H1 (cell line): Measurements from ENCODE around the gene CTSH. TPM values are rescaled to one million over a fixed set of nuclear protein-coding genes. Genes with fewer than 3 reads are reported as not detected.

Source experiments
- BACH1 ChIP-seq: IDR thresholded peaks from 2 replicates; pipeline ENCODE4 v1.6.1; 2012; ENCODE audit warnings: low read length, improper control_type of control experiment
- HDAC6 ChIP-seq: IDR thresholded peaks from one replicate; pipeline ENCODE4 v1.7.1; 2012; ENCODE audit warnings: low read depth, mild to moderate bottlenecking, inconsistent platforms, low read length, moderate library complexity
- POLR2AphosphoS5 ChIP-seq: IDR thresholded peaks from 2 replicates; pipeline ENCODE4 v1.6.1; 2011; ENCODE audit warnings: low read depth, low read length
- RXRA ChIP-seq: IDR thresholded peaks from 2 replicates; pipeline ENCODE4 v1.6.1; 2011; ENCODE audit warnings: low read depth, mild to moderate bottlenecking, low read length, moderate library complexity; ENCODE audit not compliant: insufficient read depth
- TEAD4 ChIP-seq: IDR thresholded peaks from 2 replicates; pipeline ENCODE4 v1.6.1; 2012; ENCODE audit warnings: low read depth, low read length, inconsistent platforms, mixed read lengths
- polyA plus RNA-seq, 7 experiments: library from polyadenylated mRNA; depleted of rRNA in 3 of 7; stranded (reverse) in 5 of 7; unstranded in 2 of 7; fragments of >200 nt in 5 of 7; fragments of 200-250 nt in 2 of 7; gene quantifications; 1 replicate in 5 of 7; 2 replicates in 1 of 7; 4 replicates in 1 of 7; pipeline versions ENCODE4 v1.2.1 to v1.2.3, GENCODE V29; 2011 to 2013; ENCODE audit warnings: missing spikeins in 2 of 7, mixed read lengths in 2 of 7
- total RNA-seq: library from RNA; stranded (reverse); fragmentation: NEBNext Ultra II Directional; extraction: Animal tissue kit (Norgen Biotek cat#: 25700); gene quantifications from 2 replicates; pipeline ENCODE4 v1.2.1, GENCODE V29; 2021
- TF ChIP-seq, protein P1 (sequence below), 3 experiments: IDR thresholded peaks; 1 replicate in 2 of 3; 2 replicates in 1 of 3; pipeline versions ENCODE4 v1.5.1 to v1.6.1; 2011; ENCODE audit warnings: low read length in 3 of 3, mild to moderate bottlenecking in 3 of 3, inconsistent platforms in 2 of 3, low read depth in 1 of 3, moderate library complexity in 1 of 3; ENCODE audit not compliant: insufficient read depth in 1 of 3; ENCODE audit errors: control extremely low read depth in 1 of 3

CTSH gene
- total and polyA plus RNA-seq, 2 of the 8 experiments (the other 6 are each of a cell fraction or from before 2014, with no cell fraction given) = 34.0 to 36.8 TPM

DNA sequence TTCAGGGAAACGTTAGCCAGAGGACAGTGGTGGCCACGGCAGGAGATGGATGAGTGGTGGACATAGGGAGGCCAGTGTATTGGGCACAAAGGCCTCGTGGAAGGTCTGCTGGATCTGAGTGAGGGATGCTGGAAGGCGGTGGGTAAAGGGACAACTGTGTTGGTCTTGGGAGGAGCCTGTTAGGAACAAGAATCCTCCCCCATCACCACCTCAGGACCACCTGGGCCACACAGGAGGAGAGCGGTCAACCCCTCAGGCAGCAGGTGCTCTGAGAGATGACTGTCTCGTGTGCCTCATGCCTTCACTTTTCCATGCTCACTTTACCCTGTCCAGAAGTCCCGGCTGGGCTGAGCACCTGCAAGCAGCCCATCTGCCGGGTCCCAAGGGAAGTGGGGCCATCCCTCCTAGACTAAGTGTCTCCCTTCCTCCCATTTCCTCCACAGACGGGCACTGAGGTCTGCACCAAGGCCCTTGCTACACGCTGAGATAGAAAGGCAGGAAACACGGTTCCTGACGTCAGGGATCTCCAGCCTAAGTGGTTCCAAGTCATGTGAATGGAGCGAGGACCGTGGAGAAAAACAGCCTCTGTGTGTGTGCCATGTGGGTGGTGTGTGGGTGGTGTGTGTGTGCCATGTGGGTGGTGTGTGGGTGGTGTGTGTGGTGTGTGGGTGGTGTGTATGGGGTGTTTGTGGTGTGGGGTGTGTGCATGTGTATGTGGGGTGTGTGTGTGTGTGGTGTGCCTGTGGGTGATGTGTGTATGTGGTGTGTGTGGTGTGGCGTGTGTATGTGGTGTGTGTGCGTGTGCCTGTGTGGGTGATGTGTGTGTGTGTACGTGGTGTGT lies 47.8 kb upstream of the CTSH start (continued):
- TF ChIP-seq, protein P1, sequence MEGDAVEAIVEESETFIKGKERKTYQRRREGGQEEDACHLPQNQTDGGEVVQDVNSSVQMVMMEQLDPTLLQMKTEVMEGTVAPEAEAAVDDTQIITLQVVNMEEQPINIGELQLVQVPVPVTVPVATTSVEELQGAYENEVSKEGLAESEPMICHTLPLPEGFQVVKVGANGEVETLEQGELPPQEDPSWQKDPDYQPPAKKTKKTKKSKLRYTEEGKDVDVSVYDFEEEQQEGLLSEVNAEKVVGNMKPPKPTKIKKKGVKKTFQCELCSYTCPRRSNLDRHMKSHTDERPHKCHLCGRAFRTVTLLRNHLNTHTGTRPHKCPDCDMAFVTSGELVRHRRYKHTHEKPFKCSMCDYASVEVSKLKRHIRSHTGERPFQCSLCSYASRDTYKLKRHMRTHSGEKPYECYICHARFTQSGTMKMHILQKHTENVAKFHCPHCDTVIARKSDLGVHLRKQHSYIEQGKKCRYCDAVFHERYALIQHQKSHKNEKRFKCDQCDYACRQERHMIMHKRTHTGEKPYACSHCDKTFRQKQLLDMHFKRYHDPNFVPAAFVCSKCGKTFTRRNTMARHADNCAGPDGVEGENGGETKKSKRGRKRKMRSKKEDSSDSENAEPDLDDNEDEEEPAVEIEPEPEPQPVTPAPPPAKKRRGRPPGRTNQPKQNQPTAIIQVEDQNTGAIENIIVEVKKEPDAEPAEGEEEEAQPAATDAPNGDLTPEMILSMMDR (IDR thresholded peaks at IDR 0.05; ENCODE audit: control extremely low read depth in 1 of 3, insufficient read depth in 1 of 3, low read depth in 1 of 3, low read length in 3 of 3) = no peak
- TF ChIP-seq HDAC6 (no peak), RXRA (no peak), POLR2AphosphoS5 (no peak), BACH1 (no peak), TEAD4 (no peak)
